GM23248 (cell line): Measurements from ENCODE around the gene ZC3HAV1.

Experiments used
- EZH2 ChIP-seq: fragments of 200-600 bp; sonication (generic); IDR thresholded peaks from 2 replicates; pipeline ENCODE4 v1.6.1; 2018; ENCODE audit warnings: antibody characterized with exemption, mild to moderate bottlenecking; ENCODE audit not compliant: insufficient read depth, poor library complexity, severe bottlenecking
- EZH2phosphoT487 ChIP-seq: fragments of 200-600 bp; sonication (generic); IDR thresholded peaks from 2 replicates; pipeline ENCODE4 v1.6.1; 2018; ENCODE audit warnings: antibody characterized with exemption, moderate library complexity, mild to moderate bottlenecking, low read depth; ENCODE audit not compliant: insufficient read depth

DNA sequence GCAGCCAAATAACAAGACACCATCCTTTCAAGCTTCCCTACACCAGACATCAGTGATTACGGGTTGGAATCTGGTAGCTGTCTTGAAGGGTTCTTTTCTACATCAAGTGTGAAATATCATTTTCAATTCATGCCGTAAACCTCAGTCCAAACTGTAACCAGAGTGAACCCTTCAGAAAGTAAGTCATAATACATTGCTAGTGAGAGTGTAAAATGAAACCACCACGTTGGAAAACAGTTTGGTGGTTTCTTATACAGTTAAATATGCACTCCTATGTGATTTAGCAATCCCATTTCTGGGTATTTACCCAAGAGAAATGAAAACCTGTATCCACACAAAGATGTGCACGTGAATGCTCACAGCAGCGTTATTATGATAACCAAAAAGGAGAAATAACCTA is 48.1 kb downstream of the ZC3HAV1 start:
- TF ChIP-seq EZH2phosphoT487 (no peak), EZH2 (no peak)
